Natural killer cell (primary cell): ENCODE data around the gene LMBRD1. TPM values are rescaled to one million over a fixed set of nuclear protein-coding genes. Genes with fewer than 3 reads are reported as not detected.
A peak's percentile ranks its signal among the peaks of the same experiment; 100 is the strongest.

Source experiments
- ATAC-seq, 3 donors: fragments of 150-1000 bp in 2 of 3; fragments of 200-7000 bp in 1 of 3; cut with Tn5 transposase; 1 replicate in 1 of 3; 2 replicates in 2 of 3; pipeline ENCODE4 v1.10.0; 2021; ENCODE audit warnings: mild to moderate bottlenecking in 2 of 3, moderate library complexity in 2 of 3
- DNase-seq, 2 donors: peaks; one replicate each; pipeline versions ENCODE4 v3.0.0 to v3.0.0-alpha.2; 2013 to 2021; ENCODE audit warnings: mixed read lengths in 1 of 2
- H3K27ac ChIP-seq: one replicate; pipeline ENCODE4 v1.5.1; 2013; ENCODE audit warnings: mild to moderate bottlenecking, low read length
- H3K27me3 ChIP-seq: one replicate; pipeline ENCODE4 v1.6.1; 2013; ENCODE audit warnings: low read length; ENCODE audit not compliant: control insufficient read depth, insufficient read depth
- H3K36me3 ChIP-seq: one replicate; pipeline ENCODE4 v1.6.1; 2013; ENCODE audit warnings: low read length; ENCODE audit not compliant: control insufficient read depth, insufficient read depth
- H3K4me1 ChIP-seq: one replicate; pipeline ENCODE4 v1.6.1; 2013; ENCODE audit warnings: low read length; ENCODE audit not compliant: control insufficient read depth, insufficient read depth
- H3K4me3 ChIP-seq: one replicate; pipeline ENCODE4 v1.5.1; 2013; ENCODE audit warnings: low read length
- H3K9me3 ChIP-seq: one replicate; pipeline ENCODE4 v1.6.1; 2013; ENCODE audit warnings: low read length; ENCODE audit not compliant: control insufficient read depth, insufficient read depth
- H3K27ac Mint-ChIP-seq, 2 donors: one replicate each; pipeline ENCODE4 v1.8.0; 2022; ENCODE audit warnings: mild to moderate bottlenecking in 2 of 2, mixed read lengths in 2 of 2, moderate library complexity in 1 of 2
- H3K27me3 Mint-ChIP-seq, 2 donors: one replicate each; pipeline ENCODE4 v1.8.0; 2022; ENCODE audit warnings: low read depth in 2 of 2, mixed read lengths in 2 of 2
- H3K36me3 Mint-ChIP-seq: one replicate; pipeline ENCODE4 v1.8.0; 2022; ENCODE audit warnings: mixed read lengths
- H3K4me1 Mint-ChIP-seq, 2 donors: one replicate each; pipeline ENCODE4 v1.8.0; 2022; ENCODE audit warnings: mixed read lengths in 2 of 2
- H3K4me3 Mint-ChIP-seq: one replicate; pipeline ENCODE4 v1.8.0; 2022; ENCODE audit warnings: mild to moderate bottlenecking, moderate library complexity, mixed read lengths
- H3K9me3 Mint-ChIP-seq, 2 donors: one replicate each; pipeline ENCODE4 v1.8.0; 2022; ENCODE audit warnings: mixed read lengths in 2 of 2
- WGBS: methylation state at CpG from one replicate; pipeline ENCODE4 v1.1.7; 2013; ENCODE audit warnings: missing lambda C conversion rate; ENCODE audit not compliant: insufficient coverage; 5-methylcytosine and 5-hydroxymethylcytosine counted together
- intact Hi-C: fragments of 100-400 bp; cut with micrococcal nuclease; formaldehyde crosslinking; loops from one replicate; pipeline ENCODE4 v1.14.2; 2022
- total RNA-seq, 4 donors: library from RNA; stranded (reverse); fragments of 120-200 nt in 1 of 4; gene quantifications; one replicate each; pipeline versions ENCODE4 v1.2.3 to v1.2.4, GENCODE V29; 2013 to 2022
- TF ChIP-seq, protein P1 (sequence below): fragments of 200-600 bp; IDR thresholded peaks from one replicate; pipeline ENCODE4 v1.8.0; 2022; ENCODE audit warnings: antibody characterized with exemption

The LMBRD1 gene
- total RNA-seq, 3 donors from 2014 or later (not counting 1 experiment from before 2014, with no cell fraction given), result 41.0 to 43.1 (median 41.1) TPM

DNA sequence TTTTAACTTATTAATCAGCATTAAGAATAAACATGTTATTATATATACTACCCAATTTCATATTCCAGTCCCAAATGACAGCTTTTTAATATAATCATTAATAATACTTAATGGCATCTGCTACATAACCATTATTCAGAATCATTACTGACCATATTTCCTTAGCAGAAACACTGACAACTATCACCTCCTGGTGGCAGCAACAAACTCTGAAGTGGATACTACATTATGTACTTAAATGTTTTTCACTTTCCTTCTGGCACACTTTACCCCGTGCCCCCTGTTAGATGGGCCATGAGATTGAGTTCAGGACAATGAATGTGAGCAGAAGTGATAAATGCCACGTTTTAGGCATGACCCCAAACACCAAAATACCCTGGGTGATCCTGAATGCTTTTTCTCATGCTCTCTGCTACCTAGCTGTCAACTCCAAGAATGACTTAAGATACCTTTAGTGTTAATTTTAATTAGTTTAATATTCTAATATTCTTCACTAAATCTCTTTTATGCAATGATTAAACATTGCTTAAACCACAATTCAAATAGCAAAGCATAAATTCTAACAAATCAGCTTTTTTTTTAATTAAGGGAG lies 77.1 kb downstream of the LMBRD1 start:
- intact Hi-C loops, result no loop called here
- Histone ChIP-seq H3K36me3 (peaks cover 37% of the 10 kb centered on the region), H3K9me3 (no peaks in the 10 kb centered on the region), H3K27ac (no peak overlapping the region), H3K4me1 (no peaks in the 10 kb centered on the region), H3K27me3 (no peaks in the 10 kb centered on the region), H3K4me3 (no peak overlapping the region)
- no peaks in the 10 kb centered on the region for H3K27me3 Mint-ChIP-seq
- ATAC-seq, result peak in 1 of 3 donors; percentile 36
- peaks cover 0 to 5% of the 10 kb centered on the region in 2 donors for H3K9me3 Mint-ChIP-seq
- TF ChIP-seq, protein P1, sequence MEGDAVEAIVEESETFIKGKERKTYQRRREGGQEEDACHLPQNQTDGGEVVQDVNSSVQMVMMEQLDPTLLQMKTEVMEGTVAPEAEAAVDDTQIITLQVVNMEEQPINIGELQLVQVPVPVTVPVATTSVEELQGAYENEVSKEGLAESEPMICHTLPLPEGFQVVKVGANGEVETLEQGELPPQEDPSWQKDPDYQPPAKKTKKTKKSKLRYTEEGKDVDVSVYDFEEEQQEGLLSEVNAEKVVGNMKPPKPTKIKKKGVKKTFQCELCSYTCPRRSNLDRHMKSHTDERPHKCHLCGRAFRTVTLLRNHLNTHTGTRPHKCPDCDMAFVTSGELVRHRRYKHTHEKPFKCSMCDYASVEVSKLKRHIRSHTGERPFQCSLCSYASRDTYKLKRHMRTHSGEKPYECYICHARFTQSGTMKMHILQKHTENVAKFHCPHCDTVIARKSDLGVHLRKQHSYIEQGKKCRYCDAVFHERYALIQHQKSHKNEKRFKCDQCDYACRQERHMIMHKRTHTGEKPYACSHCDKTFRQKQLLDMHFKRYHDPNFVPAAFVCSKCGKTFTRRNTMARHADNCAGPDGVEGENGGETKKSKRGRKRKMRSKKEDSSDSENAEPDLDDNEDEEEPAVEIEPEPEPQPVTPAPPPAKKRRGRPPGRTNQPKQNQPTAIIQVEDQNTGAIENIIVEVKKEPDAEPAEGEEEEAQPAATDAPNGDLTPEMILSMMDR, result no peak
- H3K36me3 Mint-ChIP-seq, result peaks cover 32% of the 10 kb centered on the region
- DNase-seq, result peak in 1 of 2 donors; percentile 9
- peaks cover 20 to 22% of the 10 kb centered on the region in 2 donors for H3K4me1 Mint-ChIP-seq
- no peak overlapping the region for H3K27ac Mint-ChIP-seq
- H3K4me3 Mint-ChIP-seq, result no peak overlapping the region
- 56% methylated on average over 2 of the region's 2 CpGs for WGBS

DNA sequence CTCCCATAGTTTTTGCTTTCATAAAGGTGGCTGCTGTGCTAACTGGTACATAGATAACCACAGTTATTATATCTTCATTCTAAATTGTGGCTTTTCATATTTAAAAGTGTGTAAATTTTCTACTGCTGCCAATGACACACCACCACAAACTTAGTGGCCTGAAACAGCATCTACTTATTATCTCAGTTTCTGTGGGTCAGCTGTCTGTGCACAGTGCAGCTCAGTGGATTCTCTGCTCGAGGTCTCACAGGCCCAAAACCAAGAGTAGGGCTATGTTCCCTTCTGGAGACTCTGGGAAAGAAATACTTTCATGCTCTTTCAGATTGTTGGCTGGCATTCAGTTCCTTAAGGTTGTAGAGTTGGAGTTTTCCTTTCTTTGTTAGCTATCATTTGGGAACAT lies 90.1 kb downstream of the LMBRD1 start:
- no peak overlapping the region for H3K27ac ChIP-seq
- H3K9me3 ChIP-seq, result no peaks in the 10 kb centered on the region
- Mint-ChIP-seq H3K4me1 (peaks cover 5 to 7% of the 10 kb centered on the region in 2 donors), H3K27me3 (no peaks in the 10 kb centered on the region), H3K9me3 (no peaks in the 10 kb centered on the region), H3K4me3 (no peak overlapping the region), H3K27ac (no peak overlapping the region), H3K36me3 (peaks cover 11% of the 10 kb centered on the region)
- no peak for DNase-seq
- H3K4me1 ChIP-seq, result no peaks in the 10 kb centered on the region
- TF ChIP-seq, protein P1, result no peak
- WGBS, result 100% methylated on average over 1 of the region's 1 CpG
- no peaks in the 10 kb centered on the region for H3K27me3 ChIP-seq
- no peak for ATAC-seq
- peaks cover 20% of the 10 kb centered on the region for H3K36me3 ChIP-seq
- H3K4me3 ChIP-seq, result no peak overlapping the region
- intact Hi-C loops, result no loop called here

DNA sequence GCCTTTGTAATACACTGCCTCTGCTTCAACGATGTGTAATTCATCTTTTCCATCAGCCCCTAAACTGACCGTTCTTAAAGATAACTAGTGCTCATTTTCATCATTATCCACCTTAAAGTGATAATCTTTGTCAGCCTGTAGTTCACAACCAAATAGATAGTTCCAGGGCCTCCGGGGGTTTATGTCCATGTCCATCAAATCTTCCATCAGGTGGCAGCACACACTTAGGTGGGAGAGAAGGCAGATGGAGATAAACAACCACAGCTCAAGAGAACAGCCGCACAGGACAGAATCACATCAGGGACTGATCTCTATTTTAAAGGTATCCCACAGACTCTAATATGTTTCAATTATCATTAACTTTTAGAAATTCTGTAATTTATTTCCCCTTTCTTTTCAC lies 90.9 kb downstream of the LMBRD1 start:
- no peaks in the 10 kb centered on the region for H3K4me1 ChIP-seq
- DNase-seq, result no peak
- no peak overlapping the region for H3K27ac ChIP-seq
- intact Hi-C loops, result no loop called here
- Mint-ChIP-seq H3K36me3 (peaks cover 11% of the 10 kb centered on the region), H3K9me3 (no peaks in the 10 kb centered on the region), H3K27me3 (no peaks in the 10 kb centered on the region), H3K27ac (no peak overlapping the region), H3K4me1 (peaks cover 1 to 5% of the 10 kb centered on the region in 2 donors), H3K4me3 (no peak overlapping the region)
- H3K27me3 ChIP-seq, result no peaks in the 10 kb centered on the region
- peaks cover 19% of the 10 kb centered on the region for H3K36me3 ChIP-seq
- TF ChIP-seq, protein P1, result no peak
- H3K9me3 ChIP-seq, result no peaks in the 10 kb centered on the region
- no peak for ATAC-seq
- no peak overlapping the region for H3K4me3 ChIP-seq
- WGBS, result 100% methylated on average over 3 of the region's 4 CpGs

DNA sequence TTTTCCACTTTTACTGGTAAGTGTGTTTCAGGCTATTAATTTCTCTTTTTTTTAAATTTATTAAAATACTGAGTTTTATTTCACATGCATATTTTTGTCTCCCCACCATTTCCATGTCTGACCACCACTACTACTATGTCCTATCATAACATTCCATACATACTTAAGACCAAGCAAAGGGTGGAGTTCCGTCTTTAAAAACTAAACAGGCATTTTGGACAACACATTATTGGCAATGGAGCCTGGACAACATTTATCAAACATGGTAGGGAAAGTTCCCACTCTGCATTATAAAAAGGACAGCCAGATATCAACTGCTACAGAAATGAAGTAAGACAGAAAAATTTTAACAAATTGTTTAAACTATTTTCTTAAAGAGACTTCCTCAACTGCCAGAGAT lies 91.9 kb downstream of the LMBRD1 start:
- intact Hi-C loops, result no loop called here
- DNase-seq, result no peak
- H3K27me3 ChIP-seq, result no peaks in the 10 kb centered on the region

More for the DNA sequence above, 91.9 kb downstream of the LMBRD1 start:
- Mint-ChIP-seq H3K27ac (no peak overlapping the region), H3K27me3 (no peaks in the 10 kb centered on the region), H3K4me1 (no peaks in the 10 kb centered on the region), H3K4me3 (no peak overlapping the region), H3K9me3 (no peaks in the 10 kb centered on the region), H3K36me3 (peaks cover 11% of the 10 kb centered on the region)
- no peak for ATAC-seq
- Histone ChIP-seq H3K9me3 (no peaks in the 10 kb centered on the region), H3K27ac (no peak overlapping the region), H3K4me3 (no peak overlapping the region), H3K36me3 (peaks cover 28% of the 10 kb centered on the region), H3K4me1 (no peaks in the 10 kb centered on the region)
- WGBS, result 100% methylated on average over 1 of the region's 1 CpG
- TF ChIP-seq, protein P1, result no peak
